ENCODE data around the gene GNAQ.

DNA sequence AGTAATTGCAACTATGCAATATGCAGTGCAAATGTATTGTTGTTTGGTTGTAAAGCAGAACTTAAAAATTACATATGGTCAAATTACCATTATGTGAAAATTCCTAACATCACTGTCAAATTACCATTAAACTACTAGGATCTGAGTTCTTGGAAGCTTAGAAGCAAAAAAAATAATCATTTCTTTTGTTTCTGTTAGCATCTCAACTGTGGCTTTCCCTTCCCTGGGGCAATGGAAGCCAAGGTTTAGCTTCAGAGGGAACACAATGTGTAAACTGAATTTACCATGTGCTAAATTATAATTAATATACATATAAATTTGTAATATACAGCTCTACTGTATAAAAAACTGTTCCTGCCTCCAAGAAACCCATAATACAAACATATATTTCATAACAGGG lies 159.4 kb downstream of the GNAQ start:
- no peak for TF ChIP-seq POLR2AphosphoS5 (IDR thresholded peaks at IDR 0.05)
- TF ChIP-seq, protein P1, sequence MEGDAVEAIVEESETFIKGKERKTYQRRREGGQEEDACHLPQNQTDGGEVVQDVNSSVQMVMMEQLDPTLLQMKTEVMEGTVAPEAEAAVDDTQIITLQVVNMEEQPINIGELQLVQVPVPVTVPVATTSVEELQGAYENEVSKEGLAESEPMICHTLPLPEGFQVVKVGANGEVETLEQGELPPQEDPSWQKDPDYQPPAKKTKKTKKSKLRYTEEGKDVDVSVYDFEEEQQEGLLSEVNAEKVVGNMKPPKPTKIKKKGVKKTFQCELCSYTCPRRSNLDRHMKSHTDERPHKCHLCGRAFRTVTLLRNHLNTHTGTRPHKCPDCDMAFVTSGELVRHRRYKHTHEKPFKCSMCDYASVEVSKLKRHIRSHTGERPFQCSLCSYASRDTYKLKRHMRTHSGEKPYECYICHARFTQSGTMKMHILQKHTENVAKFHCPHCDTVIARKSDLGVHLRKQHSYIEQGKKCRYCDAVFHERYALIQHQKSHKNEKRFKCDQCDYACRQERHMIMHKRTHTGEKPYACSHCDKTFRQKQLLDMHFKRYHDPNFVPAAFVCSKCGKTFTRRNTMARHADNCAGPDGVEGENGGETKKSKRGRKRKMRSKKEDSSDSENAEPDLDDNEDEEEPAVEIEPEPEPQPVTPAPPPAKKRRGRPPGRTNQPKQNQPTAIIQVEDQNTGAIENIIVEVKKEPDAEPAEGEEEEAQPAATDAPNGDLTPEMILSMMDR (IDR thresholded peaks at IDR 0.05): no peak
